ACC112 (cell line): ENCODE data around the gene SAMM50.

Source experiments
- H2AFZ ChIP-seq: fragments of 200-600 bp; sonication (generic); one replicate; pipeline ENCODE4 v1.6.0; 2017; ENCODE audit warnings: antibody characterized with exemption, low read length; ENCODE audit not compliant: unreplicated experiment
- H3K27ac ChIP-seq: fragments of 200-600 bp; sonication (generic); 2 replicates; pipeline ENCODE4 v1.5.1; 2014; ENCODE audit warnings: low read depth, mild to moderate bottlenecking, antibody characterized with exemption, low read length, moderate library complexity
- H3K27me3 ChIP-seq: fragments of 200-600 bp; sonication (generic); 2 replicates; pipeline ENCODE4 v1.6.1; 2014; ENCODE audit warnings: mild to moderate bottlenecking, antibody characterized with exemption, low read length, moderate library complexity, mixed read lengths; ENCODE audit not compliant: insufficient read depth
- H3K36me3 ChIP-seq: fragments of 200-600 bp; sonication (generic); 2 replicates; pipeline ENCODE4 v1.6.1; 2016; ENCODE audit warnings: mild to moderate bottlenecking, antibody characterized with exemption, low read length, moderate library complexity, mixed read lengths; ENCODE audit not compliant: insufficient read depth
- H3K4me1 ChIP-seq: fragments of 200-600 bp; sonication (generic); one replicate; pipeline ENCODE4 v1.6.1; 2016; ENCODE audit warnings: low read length, mixed read lengths; ENCODE audit not compliant: insufficient read depth, unreplicated experiment, control insufficient read depth
- H3K4me3 ChIP-seq: fragments of 200-600 bp; sonication (generic); 2 replicates; pipeline ENCODE4 v1.5.1; 2014; ENCODE audit warnings: mild to moderate bottlenecking, low read depth, low read length
- H3K79me2 ChIP-seq: fragments of 200-600 bp; sonication (generic); one replicate; pipeline ENCODE4 v1.6.0; 2016; ENCODE audit warnings: low read length; ENCODE audit not compliant: control insufficient read depth, unreplicated experiment, insufficient read depth

Gene SAMM50

DNA sequence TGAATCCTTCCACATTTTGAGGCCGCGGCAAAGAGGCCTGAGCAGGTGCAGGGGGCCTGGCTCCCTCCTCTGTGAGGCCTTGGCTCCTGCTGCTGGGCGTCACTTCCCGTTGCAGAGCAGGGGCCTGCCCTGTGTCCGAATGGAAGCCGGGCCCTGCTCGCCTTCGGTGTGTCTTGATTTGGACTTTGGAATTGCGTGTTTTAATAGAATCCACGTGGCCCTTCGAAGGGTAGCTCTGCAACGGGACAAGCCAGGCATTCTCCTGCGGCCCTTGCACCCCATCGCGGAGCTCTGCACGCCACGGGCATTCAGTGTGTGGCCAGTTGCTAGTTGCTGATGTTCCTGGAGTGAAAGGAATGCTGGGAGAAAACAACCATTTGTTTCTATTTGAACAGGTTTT is 25.8 kb downstream of the SAMM50 start:
- Histone ChIP-seq H2AFZ (no peak overlapping the region), H3K27ac (no peak overlapping the region), H3K27me3 (no peaks in the 10 kb centered on the region), H3K79me2 (no peaks in the 10 kb centered on the region), H3K4me3 (no peak overlapping the region), H3K36me3 (no peaks in the 10 kb centered on the region), H3K4me1 (no peaks in the 10 kb centered on the region)

DNA sequence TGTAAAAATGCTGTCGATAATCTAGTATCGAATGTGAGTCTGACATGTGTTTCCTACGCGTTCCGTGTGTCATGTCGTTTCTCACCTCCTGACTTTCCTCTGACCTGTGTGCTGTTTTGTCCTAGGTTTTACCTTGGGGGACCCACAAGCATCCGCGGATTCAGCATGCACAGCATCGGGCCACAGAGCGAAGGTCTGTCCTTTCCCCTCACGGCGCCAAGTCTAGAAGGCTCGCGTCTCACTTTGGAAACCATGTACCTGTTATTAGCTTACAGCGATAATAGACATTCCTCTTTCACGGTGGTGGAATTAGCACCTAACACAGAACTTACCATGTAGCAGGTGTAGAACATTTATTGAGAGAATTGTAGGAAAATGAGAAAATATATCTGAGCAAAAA is 28.6 kb downstream of the SAMM50 start:
- no peaks in the 10 kb centered on the region for H3K4me1 ChIP-seq
- no peak overlapping the region for H2AFZ ChIP-seq
- H3K4me3 ChIP-seq = no peak overlapping the region
- H3K36me3 ChIP-seq = no peaks in the 10 kb centered on the region
- no peak overlapping the region for H3K27ac ChIP-seq
- H3K27me3 ChIP-seq = no peaks in the 10 kb centered on the region
- H3K79me2 ChIP-seq = no peaks in the 10 kb centered on the region

DNA sequence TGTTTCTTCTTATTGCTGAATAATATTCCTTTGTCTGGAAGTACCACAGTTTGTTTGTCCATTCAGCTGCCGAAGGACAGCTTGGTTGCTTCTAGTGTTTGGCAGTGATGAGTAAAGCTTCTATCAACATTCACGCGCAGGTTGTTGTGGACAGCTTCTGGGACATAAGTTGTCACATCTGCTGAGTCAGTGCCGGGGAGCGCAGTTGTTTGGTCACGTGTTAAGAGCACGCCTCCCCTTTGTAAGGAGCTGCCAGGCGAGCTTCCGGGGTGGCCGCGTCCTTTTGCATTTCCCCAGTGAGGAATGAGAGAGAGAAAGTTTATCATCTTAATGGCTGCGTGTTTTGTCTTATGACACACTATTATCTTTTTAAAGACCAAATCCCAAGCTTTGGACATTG is 30.3 kb downstream of the SAMM50 start:
- H3K4me3 ChIP-seq = no peak overlapping the region
- no peaks in the 10 kb centered on the region for H3K79me2 ChIP-seq
- H3K27ac ChIP-seq = no peak overlapping the region
- no peaks in the 10 kb centered on the region for H3K27me3 ChIP-seq
- H3K4me1 ChIP-seq = no peaks in the 10 kb centered on the region
- no peak overlapping the region for H2AFZ ChIP-seq
- no peaks in the 10 kb centered on the region for H3K36me3 ChIP-seq

DNA sequence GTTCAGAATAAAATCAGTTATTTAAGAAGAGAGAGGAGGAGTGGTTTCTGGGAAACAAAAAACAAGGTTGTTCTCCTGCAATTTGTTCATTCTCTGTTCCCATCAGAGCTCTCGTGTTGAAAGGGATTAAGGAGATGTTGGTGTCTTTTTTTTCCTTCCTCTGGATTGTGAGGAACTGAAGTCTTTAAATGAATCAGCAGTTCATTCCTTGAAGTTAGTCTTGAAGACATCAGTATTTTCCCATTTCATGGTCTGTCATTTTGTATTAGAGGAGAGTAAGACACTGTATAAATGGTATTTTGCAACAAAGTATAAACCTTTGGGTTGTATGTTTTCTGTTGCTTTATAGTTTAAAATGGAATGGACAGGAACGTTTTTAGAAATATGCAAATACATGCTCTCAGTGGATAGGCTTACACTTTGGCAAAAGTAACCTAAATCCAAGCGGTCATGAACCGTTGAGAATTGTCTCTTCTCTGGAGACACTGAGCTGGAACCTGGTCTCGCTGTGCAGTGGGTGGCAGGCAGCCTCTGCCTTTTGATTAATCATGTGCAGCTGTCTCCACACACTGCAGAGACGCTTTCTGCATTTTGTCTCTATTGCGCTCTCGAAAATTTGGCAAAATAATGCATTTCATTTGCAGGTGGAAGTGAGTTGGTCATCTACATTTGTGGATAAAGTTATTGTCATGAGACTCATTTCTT is 33.0 kb downstream of the SAMM50 start:
- Histone ChIP-seq H3K36me3 (no peaks in the 10 kb centered on the region), H3K79me2 (no peaks in the 10 kb centered on the region), H3K4me3 (no peak overlapping the region), H3K4me1 (no peaks in the 10 kb centered on the region), H3K27ac (no peak overlapping the region), H2AFZ (no peak overlapping the region), H3K27me3 (no peaks in the 10 kb centered on the region)

DNA sequence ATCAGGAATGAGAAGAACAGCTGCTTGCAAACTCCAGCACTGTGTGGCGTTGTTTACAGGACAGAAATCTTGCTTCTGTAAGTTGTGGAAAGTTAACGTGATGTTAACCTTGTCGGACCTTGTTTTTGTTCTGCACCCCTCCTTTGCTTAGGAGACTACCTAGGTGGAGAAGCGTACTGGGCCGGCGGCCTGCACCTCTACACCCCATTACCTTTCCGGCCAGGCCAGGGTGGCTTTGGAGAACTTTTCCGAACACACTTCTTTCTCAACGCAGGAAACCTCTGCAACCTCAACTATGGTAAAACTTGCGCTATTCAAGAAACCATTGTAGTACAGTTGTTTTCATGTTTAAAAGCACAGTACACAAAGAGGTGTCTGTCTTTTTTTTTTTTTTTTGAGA is 33.7 kb downstream of the SAMM50 start:
- no peak overlapping the region for H2AFZ ChIP-seq
- H3K79me2 ChIP-seq = no peaks in the 10 kb centered on the region
- no peaks in the 10 kb centered on the region for H3K27me3 ChIP-seq
- no peaks in the 10 kb centered on the region for H3K36me3 ChIP-seq
- no peak overlapping the region for H3K27ac ChIP-seq
- no peak overlapping the region for H3K4me3 ChIP-seq
- no peaks in the 10 kb centered on the region for H3K4me1 ChIP-seq

DNA sequence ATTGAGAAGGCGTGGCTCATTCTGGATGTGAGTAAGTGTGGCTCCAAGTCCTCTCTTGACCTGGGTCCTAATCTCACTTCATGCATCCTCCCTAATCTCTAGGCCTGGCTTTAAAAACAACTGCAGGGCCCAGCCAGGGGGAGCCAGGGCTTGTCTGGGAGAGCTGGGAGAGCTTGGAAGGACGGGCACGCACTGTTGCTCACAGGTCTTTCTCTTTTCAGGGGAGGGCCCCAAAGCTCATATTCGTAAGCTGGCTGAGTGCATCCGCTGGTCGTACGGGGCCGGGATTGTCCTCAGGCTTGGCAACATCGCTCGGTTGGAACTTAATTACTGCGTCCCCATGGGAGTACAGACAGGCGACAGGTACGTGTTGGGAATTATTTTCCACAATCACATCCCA is 34.8 kb downstream of the SAMM50 start:
- Histone ChIP-seq H3K4me1 (no peaks in the 10 kb centered on the region), H3K27ac (no peak overlapping the region), H3K79me2 (no peaks in the 10 kb centered on the region), H3K36me3 (no peaks in the 10 kb centered on the region), H3K27me3 (no peaks in the 10 kb centered on the region), H2AFZ (no peak overlapping the region), H3K4me3 (no peak overlapping the region)

DNA sequence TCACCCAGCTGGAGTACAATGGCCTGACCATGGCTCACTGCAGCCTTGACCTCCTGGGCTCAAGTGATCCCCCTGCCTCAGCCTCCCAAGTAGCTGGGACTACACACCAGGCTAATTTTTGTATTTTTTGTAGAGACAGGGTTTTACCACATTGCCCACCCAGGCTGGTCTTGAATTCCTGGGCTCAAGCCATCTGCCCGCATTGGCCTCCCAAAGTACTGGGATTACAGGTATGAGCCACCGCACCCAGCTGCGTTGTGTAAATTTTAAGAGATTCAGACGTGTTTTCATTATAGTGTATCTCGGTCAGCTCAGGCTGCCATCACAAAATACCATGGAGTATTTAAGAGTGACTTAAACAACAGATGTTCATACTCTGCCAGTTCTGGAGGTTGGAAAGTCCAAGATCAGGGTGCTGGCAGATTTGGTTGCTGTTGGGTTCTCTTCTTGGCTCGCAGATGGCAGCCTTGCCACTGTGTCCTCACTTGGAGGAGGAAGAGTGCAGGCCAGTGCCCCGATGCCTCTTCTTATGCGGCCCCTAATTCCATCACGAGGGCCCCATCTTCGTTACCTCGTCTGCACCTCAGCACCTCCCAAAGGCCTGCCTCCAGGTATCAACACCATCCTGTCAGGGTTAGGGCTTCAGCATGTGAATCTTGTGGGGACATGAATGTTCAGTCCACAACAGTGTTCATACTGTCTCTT is 36.2 kb downstream of the SAMM50 start:
- no peak overlapping the region for H2AFZ ChIP-seq
- H3K4me3 ChIP-seq = no peak overlapping the region
- H3K27ac ChIP-seq = no peak overlapping the region
- no peaks in the 10 kb centered on the region for H3K27me3 ChIP-seq
- H3K4me1 ChIP-seq = no peaks in the 10 kb centered on the region
- no peaks in the 10 kb centered on the region for H3K79me2 ChIP-seq
- no peaks in the 10 kb centered on the region for H3K36me3 ChIP-seq

DNA sequence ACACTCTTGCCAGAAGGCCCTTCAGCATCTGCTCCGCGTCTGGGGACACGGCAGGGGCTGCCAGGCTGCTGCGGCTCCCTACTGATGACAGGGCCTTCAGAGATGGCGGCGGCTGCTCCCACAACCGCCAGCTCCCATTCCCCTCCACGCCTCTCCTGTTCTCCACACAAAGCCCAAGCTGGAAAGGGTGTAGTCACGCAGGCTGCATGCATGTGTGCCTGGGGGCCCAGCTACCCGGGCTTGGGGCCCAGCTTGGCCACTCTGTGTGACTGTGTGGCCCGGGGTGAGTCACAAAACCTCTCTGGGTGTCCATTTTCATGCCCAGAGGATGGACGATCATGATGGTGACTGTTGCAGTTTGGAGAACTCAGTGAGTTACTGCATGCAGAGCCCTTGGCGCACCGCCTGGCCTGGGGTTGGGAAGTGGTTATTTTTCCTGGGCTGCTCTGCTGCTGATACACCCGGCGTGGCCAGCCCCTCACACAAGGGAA is 37.1 kb downstream of the SAMM50 start:
- Histone ChIP-seq H3K4me1 (no peaks in the 10 kb centered on the region), H3K36me3 (no peaks in the 10 kb centered on the region), H3K27me3 (no peaks in the 10 kb centered on the region), H3K27ac (no peak overlapping the region), H3K79me2 (no peaks in the 10 kb centered on the region), H2AFZ (no peak overlapping the region), H3K4me3 (no peak overlapping the region)

DNA sequence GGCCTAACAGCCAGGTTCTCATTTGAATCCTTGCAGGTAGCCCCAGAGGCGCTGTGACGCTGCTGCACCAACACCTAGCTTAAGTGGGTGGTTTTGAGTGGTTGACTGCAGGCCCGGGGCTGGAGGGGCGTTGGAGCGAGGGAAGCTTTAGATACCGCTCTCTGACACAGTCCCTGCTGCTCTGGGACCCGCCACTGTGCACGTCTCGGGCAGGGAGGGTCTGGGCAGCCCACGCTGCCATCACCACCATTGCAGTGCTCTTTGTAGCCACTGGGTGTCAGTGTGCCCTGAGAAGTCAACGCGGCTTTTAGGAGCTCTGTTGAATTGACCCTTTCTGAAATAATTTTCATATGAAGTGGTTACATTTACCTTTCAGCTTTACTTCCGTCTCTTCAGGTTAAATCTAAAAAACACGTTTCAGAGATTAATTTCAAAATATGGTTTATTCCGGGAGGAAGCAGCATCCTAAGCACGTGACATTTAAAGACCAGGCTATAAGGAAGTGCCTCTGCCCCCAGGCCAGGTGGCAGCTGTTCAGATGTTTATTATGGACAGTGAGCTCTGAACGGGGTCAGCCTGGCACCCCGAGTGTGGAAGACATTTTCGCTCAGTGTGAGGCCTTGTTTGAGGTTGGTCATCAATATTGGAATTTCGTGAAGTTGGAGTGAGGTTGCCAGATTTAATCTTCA is 38.0 kb downstream of the SAMM50 start:
- no peak overlapping the region for H3K27ac ChIP-seq
- no peak overlapping the region for H2AFZ ChIP-seq
- no peaks in the 10 kb centered on the region for H3K4me1 ChIP-seq
- H3K36me3 ChIP-seq = no peaks in the 10 kb centered on the region
- H3K4me3 ChIP-seq = no peak overlapping the region
- H3K79me2 ChIP-seq = no peaks in the 10 kb centered on the region
- no peaks in the 10 kb centered on the region for H3K27me3 ChIP-seq

DNA sequence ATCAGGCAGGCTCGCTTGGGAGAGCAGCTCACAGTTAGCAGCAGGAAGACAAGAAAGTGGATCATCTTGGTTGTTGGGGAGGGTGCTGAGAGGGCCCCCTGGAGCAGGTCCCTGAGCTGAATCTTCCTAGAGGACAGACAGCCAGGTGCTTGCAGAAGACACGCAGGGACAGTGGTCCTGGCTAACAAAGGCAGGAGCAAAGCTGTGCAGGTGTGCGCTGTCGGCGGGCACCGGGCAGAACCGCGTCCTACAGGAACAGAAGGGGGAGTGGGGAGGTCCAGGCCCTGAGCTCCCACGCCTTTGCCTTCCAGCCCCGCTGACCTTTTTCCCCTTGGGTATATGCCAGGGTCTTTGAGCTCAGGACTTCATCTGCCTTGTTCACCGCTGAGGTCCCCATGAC is 38.8 kb downstream of the SAMM50 start:
- Histone ChIP-seq H2AFZ (no peak overlapping the region), H3K36me3 (no peaks in the 10 kb centered on the region), H3K4me3 (no peak overlapping the region), H3K27ac (no peak overlapping the region), H3K4me1 (no peaks in the 10 kb centered on the region), H3K27me3 (no peaks in the 10 kb centered on the region), H3K79me2 (no peaks in the 10 kb centered on the region)

DNA sequence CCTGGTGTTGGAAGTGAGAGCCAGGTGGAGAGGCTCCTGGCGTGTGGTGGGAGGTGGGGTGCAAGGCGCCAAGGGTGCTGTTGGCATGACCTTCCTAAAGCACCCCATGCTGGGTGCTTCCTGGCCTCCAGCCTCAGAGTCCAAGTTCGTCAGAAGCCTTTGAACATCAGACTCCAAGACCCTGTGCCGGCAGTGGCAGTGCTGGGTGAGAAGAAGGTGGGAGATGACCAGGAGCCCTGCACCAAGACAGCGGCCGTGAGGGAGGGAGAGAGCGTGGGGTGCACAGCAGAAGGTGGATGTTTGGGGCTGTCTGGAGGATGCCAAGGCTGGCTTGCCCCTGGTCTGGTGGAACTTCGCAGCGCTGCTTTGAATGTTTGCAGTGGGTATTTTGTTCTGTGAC is 39.2 kb downstream of the SAMM50 start:
- H3K27ac ChIP-seq = no peak overlapping the region
- no peaks in the 10 kb centered on the region for H3K36me3 ChIP-seq
- no peaks in the 10 kb centered on the region for H3K27me3 ChIP-seq
- no peaks in the 10 kb centered on the region for H3K4me1 ChIP-seq
- no peaks in the 10 kb centered on the region for H3K79me2 ChIP-seq
- no peak overlapping the region for H2AFZ ChIP-seq
- no peak overlapping the region for H3K4me3 ChIP-seq
